GM10847 (cell line): Measurements from ENCODE around the gene KAT8.
A peak's percentile ranks its signal among the peaks of the same experiment; 100 is the strongest.

ENCODE experiments used
- POLR2A ChIP-seq: IDR thresholded peaks from 2 replicates; pipeline ENCODE4 v1.6.1; 2011; ENCODE audit not compliant: insufficient read length; ENCODE audit errors: extremely low read depth

The KAT8 gene

DNA sequence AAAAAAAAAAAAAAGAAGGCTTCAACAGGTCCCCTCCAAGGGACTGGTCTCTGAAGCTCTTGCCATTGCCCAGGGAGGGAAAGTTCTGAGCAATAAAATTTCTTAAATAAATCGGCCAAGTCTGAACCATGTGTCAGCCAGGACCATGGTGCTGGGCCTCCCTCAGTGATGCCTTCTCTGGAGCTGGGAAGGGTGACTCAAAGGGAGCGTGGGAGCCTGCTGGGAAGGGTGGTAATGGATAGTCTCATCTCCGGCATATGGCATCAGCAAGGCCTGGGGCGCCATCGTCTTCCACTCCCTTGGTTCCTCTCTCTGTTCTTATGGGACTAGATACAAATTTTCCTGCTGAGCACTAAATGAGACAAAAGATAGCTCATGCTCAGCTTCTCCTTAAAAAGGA lies 25.1 kb upstream of the KAT8 start:
- no peak for TF ChIP-seq POLR2A

DNA sequence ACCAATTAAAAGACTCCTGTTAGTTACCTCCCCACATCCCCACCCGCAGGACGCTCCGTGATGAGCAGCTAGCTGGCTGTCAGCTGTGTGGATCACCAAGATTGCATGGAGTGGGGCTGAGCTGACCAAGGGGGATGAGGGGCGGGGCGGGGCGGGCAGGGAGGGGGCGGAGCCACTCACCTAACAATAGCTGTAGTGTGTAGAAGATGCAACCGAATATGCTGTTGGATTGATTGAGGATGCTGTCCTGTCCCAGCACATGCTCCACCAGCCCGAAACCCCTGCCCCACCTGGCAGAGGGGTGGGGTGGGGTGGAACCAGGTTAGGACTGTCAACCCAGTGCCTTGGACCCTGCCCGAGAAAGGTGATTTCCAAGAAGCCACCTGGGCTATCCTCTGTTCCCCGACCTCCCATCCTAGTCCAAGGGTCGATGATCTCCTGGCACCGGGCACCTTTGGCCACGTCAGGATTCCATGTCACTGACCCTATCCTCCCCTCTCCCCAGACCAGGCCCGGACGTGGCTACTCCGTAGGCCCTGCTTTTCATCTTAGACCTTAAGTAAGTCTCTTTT lies 24.2 kb upstream of the KAT8 start:
- TF ChIP-seq POLR2A = no peak

DNA sequence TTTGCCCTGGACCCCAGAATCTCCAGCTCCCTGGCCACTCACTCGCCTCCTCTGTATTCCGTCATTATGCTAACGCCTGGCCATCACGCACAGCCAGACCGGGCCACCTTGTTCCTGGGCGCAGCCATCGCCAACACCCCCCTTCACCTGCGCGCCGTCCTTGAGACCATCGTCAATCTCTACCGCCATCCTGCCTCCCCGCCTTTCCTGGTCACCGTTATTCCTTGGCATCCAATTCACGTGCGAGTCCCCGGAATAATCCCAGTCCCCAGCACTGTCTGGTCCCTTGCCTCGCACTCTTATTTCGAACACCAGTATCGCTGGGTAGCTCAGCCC lies 23.4 kb upstream of the KAT8 start:
- TF ChIP-seq POLR2A = no peak

DNA sequence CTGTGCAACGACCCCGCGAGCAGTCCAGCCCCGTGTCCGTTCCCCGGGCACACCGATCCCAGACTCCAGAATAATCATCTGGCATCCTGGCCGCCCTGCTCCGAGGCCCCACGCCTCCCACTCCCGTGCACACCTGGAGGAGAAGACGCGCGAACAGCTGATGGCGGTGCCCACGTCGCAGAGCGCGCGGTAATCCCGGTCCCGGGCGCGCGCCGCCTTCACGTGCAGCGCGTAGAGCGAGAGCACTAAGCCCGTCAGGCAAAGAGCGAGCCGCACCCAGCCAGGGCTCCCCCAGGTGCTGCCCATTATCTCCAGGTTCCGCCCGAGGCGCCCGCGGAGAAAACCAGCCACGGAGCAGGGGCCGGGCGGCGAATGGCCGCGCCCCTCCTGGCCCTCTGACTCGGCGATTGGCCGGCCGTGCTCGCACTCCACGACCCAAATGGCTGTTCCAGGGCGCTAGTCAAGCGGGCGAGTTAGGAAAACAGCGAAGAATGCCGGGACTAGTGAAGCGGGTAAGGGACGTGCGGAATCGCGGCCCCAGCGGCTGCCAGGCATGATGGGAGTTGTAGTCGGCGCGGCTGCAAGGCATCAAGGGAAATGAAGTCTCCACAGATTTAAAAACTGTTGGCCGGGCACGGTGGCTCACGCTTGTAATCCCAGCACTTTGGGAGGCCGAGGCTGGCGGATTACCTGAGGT lies 22.9 kb upstream of the KAT8 start, which contains the start of gene VKORC1:
Gene VKORC1 (minus strand): TSS at position 374 of the 697 bp plus-strand sequence. CDS start 68 bp downstream, at position 306.
- TF ChIP-seq POLR2A = peak; percentile 53

DNA sequence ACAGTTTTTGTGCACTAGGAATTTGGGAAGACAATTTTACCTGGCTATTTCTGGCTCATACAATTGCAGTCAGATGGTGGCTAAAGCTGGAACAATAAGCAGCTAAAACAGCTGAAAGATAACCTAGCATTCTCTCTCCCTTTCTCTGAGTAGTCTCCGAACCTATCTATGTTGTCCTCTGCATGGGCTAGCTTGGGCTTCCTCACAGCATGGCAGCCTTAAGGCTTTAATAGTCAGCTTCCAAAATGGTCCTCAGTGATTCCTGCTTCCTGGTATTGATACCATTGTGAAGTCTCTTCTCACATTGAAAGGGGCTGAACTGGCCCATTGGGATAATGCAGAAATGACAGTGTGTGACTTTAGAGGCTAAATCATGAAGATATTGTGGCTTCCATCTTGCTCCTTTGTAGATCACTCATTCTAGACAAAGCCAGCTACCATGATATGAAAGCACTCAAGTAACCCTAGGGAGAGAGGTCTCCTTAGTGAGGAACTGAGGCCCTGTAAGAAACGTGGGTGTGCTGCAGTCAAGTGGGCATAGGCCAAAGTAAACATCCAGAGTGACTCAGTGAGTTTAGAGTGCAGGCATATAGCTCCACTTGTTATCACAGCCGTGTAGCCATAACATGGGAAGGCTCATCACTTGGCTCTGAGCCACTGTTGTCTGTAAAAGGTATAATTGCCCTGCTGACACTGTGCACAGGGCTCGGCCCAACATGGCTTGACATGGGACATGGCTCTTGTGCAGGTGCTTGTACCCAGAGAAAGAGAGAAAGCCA lies 17.4 kb upstream of the KAT8 start:
- TF ChIP-seq POLR2A = no peak

DNA sequence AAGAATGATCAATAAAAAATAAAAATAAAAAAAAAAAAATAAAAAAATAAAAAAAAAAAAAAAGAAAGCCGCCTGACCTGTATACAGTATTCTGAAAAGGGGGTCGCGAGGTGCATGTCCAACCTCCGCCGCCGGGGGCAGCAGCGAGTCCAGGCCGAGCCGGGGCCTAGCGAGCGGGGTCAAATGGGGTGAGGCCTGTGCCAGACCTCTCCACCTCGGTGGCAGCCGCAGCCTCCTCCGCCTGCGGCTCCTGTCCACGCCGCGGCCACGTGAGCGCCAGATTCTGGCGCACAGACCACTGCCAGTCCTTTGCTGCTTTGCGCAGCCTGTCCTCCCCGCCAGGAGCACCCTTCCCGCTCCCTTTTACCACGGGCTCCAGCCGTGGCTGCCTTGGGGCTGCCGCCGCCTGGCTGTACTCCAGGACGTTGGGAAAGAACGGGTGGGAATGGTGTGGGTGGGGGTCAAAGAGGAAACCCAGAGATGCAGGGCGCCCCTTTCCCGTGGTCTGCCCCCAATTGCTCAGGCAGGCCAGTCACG lies 11.7 kb upstream of the KAT8 start:
- no peak for TF ChIP-seq POLR2A

DNA sequence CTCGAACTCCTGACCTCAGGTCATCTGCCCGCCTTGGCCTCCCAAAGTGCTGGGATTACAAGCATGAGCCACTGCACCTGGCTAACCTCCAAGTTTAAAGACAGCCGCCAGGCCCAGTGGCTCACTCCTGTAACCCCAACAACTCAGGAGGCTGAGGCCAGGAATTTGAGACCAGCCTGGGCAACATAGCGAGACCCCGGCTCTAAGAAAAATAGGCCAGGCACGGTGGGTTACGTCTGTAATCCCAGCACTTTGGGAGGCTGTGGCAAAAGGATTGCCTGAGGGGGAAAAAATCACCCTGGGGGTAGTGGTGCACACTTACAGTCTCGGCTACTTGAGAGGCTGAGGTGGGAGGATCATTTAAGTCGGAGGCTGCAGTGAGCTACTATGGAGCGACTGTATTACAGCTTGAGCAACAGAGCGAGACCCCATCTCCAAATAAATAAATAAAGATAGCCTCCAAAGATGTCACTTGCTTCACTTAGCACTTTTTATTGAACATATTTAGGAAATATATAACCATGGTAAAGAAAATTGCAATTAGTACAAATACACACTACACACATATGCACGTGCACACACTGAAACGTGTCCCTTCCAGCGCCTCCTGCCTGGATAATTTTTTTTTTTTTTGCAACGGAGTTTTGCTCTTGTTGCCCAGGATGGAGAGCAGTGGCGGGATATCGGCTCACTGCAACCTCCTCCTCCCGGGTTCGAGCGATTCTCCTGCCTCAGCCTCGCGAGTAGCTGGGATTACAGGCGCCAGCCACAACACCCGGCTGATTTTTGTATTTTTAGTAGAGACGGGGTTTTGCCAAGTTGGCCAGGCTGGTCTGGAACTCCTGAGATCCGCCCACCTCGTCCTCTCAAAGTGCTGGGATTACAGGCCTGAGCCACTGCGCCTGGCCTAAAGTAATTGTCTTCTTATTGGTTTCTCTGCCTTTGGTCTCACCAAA lies 10.7 kb upstream of the KAT8 start:
- TF ChIP-seq POLR2A = no peak

DNA sequence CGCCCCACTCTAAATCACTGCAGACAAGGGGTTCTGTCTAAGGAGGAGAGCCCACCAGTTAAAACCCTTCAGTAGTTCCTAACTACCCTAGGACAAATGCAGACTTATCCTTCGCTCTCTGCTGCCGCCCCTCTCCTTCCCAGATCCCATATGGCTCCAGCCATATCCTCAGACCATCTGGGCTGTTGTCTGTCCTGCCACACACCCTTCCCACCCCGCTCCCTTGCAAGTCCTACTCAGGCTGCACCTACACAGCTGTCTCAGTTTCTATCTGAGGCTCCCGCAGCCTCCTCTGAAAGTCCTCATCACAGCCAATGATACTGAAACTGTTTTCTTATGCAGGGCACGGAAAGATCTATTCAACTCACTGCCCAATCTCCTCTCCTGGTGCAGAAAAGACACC lies 10.0 kb upstream of the KAT8 start:
- TF ChIP-seq POLR2A = no peak

DNA sequence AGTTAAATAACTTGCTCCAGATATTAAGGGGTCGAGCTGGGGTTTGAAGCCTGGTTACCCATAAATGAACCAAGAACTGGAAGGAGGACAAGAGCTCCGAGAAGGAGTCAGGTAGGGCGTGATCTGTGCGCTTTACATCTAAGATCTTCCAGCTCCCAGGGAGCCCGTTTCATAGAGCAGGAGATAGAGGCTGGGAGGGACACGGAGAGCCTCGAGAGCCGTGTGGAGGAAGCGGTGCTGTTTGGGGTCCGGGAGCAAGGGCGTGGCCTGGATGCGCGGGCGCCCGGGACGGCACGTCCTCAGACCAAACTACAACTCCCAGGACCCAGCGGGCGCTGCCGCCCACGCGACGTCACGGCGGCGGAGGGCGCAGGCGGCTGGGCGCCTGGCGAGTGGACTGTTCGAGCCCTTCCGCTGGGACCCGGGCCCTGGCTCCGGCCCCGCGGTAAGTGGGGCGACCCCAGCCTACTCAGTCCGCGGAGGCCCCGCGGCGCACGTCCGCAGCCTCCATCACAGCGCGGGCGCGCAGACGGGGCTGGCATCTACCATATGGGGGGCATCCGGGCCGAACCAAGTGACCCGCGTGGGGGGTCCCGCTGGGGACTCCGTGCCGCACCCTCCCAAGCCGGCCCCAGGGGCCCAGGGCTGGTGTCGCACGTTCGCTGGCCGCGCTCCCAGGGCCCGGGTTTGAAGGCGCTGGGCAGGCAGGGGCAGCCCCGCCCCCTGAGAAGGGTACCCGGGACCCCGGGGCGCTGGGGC lies 9.2 kb upstream of the KAT8 start, which contains the start of gene BCKDK:
Gene BCKDK (plus strand): TSS at position 352 of the 759 bp plus-strand sequence. CDS start 838 bp downstream, outside the sequence.
- TF ChIP-seq POLR2A = peak; percentile 51

DNA sequence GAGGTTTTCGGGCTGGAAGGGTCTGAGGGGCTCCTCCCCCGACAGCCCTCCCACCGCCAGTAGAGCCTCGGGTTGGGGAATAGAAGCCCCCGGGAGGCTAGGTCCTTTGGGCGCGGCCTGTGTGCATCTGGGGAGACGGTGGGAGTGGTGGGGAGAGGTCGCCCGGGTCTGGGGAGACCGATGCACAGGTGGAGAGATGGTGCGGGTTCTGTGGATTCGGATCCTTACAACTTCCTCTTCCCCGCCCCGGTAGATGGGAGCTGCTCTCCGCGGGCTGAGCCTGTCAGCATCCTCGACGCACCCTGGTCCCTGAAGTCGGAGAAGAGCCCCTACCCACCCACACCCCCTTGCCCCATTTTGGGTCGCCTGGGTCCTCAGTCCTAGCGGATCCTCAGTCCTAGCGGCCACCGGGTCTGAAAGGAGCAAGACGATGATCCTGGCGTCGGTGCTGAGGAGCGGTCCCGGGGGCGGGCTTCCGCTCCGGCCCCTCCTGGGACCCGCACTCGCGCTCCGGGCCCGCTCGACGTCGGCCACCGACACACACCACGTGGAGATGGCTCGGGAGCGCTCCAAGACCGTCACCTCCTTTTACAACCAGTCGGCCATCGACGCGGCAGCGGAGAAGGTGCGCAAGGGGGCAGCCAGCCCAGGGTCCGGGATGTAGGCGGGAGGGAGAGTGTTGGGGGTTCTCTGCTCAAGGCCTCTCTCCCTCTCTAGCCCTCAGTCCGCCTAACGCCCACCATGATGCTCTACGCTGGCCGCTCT lies 8.5 kb upstream of the KAT8 start:
- no peak for TF ChIP-seq POLR2A

DNA sequence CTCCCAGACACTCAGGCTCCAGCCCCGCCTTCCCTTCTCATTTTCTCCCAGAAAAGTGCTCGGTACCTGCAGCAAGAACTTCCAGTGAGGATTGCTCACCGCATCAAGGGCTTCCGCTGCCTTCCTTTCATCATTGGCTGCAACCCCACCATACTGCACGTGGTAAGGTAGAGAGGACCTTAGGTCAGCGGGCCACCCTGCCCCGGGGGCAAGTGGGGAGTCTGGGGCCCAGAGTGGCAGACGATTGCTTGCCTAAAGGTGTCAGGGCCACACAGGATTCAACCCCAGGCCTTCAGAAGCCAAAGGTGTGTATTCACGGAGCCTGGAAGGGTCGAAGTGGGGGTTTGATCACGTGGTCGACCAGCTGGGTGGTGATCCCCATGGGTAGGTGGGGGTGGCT lies 7.8 kb upstream of the KAT8 start:
- no peak for TF ChIP-seq POLR2A

DNA sequence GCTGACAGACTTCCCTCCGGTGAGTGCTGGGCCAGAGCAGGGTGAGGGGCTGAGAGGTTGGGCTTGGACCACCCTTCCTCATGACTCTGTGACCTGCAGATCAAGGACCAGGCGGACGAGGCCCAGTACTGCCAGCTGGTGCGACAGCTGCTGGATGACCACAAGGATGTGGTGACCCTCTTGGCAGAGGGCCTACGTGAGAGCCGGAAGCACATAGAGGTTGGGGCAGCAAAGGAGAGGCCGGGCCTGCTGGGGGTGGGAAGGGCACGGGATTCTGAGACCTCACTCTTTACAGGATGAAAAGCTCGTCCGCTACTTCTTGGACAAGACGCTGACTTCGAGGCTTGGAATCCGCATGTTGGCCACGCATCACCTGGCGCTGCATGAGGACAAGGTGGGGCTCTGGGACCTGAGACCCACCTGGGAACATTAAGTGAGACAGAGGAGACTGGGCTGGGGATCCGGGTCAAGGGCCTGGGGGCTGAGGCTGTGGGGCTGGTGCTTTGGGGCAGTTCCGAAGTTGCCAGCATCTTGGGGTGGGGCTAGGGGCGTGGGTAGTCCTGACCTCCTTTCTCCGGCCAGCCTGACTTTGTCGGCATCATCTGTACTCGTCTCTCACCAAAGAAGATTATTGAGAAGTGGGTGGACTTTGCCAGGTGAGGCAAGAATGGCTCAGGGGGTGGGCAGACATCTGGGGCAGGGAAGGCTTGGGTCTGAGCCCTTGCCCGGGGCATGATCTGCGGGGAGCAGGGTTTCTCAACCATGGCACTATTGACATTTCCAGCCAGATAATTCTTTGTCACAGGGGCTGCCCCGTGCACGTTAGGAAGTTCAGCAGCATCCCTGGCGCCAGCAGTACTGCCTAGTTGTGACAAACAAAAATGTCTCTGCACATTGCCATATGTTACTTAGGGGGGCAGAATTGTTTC lies 7.1 kb upstream of the KAT8 start:
- TF ChIP-seq POLR2A = no peak
